GM18867 (cell line): ENCODE data around the gene GID8.

Source experiments
- ATAC-seq: cut with Tn5 transposase; IDR thresholded peaks from one replicate; pipeline ENCODE4 v1.9.1; 2021; ENCODE audit warnings: mild to moderate bottlenecking, moderate library complexity; ENCODE audit not compliant: unreplicated experiment

GID8 gene

DNA sequence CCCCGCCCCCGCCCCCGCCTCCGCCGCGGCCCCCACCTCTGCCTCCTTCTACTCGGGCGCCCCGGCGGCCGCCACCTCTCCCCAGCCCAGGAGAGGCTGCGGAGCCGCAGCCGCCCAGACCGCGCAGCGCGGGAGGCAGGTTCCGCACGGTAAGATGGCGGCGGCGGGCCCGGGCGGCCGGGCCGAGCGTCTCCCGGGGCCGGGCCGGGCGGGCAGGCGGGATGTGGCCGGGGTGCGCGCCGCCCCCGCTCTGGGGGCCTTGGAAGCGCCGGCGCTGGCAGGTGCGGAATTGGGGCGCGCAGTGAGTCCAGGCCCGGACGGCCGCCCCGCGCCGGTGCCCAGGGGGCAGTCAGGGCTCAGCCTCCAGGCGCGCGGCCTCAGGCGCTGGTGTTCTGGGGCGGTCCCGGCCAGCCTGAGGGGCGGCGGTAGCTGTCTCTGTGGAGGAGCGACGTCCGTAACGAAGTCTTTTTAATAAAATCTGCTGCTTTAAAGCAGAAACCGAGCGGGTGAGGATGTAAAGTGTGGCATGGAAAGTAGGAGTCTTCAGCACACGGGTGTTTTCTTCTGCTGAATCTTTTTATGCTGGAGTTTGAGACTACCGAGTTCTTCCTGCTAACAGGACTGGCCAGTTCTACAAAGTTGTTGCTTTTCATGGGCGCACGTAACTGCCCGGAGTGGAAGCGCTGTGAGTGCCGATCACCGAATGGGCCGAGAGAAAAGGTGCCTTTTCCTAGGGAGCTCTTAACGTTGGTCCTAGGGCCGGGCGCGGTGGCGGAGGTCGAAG lies at the start of gene GID8:
TSS of gene GID8 (plus strand) at position 43 of the 784 bp plus-strand sequence. CDS start 3,356 bp downstream, outside the sequence.
- peak; percentile 41 for ATAC-seq

- ATAC-seq = no peak
Observed at GRCh38 chr20:62888406-62888805, 49.5 kb upstream of the GID8 start.

DNA sequence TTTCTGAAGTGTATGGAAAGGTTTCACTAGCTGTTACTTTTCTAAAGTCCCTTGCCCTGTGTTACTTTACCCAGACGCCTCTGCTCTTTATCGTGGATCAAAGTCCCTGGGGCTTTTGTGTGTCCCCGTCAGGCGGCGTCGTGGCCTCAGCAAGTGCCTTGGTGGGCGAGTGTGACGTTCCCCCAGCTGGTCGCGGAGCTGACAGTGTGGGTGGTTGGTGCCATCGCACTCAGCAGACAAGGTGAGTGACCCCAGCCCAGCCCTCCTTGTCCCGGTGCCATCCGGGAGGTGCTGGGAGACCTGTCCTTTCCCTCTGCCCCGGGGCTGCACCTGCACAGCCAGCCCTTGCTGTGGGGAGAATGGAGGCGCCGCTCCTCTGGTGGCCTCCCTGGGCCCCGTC lies 49.0 kb upstream of the GID8 start:
- no peak for ATAC-seq

DNA sequence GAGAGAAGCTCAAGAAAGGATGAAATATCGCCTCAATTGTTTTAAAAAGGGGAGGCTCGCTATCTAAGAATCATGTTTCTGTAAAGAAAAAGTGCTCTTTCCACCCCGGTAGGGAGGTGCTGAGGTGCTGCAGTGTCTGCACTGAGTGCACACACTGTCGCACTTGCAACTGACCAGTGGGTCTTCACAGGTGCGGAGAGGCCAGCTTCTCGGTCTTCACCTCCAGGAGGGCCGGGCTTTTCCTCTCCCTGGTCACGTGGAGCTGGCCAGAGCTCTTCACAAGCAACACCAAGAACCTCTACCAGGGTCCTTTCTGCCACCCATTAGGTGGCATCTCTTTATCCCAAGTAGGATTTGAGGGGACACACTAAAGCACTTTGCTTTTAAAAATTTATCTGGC lies 48.5 kb upstream of the GID8 start:
- no peak for ATAC-seq

GRCh38 chr20:62889871-62890270 lies 48.1 kb upstream of the GID8 start:
- ATAC-seq = no peak

- no peak for ATAC-seq
Observed at GRCh38 chr20:62890444-62890843, 47.5 kb upstream of the GID8 start.

DNA sequence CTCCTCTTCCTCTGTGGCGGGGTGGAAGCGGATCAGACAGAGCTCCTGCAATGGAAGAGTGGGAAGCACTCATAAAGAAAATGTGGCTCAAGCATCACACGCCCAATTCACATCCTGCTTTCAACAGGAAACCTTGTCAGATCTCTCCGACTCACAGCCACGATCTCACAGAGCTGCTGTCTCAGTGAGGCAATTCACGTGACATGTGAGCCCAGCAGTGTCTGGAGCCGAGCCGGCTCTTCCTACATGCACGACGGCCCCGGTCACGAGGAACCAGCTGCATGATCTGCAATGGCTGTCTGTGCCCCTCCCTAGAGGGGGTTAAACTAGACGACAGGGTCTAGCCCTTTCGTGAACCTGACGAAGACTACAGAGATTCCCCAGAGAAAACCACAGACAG lies 46.8 kb upstream of the GID8 start:
- ATAC-seq = no peak

DNA sequence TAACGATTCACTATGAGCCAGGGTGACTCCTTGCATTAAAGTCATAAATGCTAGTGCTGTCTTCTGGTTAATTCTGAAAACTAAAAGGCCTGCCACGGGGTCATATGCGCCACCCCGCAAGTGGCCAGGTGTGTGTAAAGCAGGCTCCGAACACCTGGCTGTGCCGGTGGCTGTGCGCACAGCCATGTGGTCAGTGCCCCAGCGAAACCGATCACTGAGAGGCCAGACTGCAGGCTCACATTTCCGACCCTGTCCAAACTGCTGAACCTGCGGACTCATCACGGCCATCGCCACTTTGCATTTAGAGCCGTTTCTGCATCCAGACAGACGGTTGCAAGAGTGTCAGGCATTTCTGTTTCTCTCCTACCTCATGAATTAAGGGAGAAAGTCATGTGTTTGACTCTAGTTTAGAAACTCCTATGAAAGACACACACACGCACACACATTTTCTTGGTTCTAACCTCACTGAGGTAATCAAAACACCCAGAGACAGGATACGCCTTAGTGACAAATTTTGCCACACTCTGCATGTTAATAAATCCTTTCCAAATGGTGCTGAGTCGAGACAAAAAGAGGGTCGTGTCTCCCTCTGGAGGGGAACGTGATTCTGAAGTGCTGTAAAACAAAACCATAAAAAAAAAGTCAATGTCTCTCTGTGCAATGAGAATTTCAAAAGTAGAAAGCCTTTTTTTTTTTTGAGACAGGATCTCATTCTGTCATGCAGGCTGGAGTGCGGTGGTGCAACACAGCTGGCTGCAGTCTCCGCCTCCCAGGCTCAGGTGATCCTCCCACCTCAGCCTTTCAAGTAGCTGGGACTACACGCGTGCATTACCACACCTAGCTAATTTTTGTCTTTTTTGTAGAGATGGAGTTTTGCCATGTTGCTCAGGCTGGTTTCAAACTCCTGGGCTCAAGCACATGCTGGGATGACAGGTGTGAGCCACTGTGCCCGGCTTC lies 45.3 kb upstream of the GID8 start:
- ATAC-seq = no peak

- no peak for ATAC-seq
Observed at GRCh38 chr20:62893700-62894099, 44.2 kb upstream of the GID8 start.

- no peak for ATAC-seq
Observed at GRCh38 chr20:62894261-62894660, 43.7 kb upstream of the GID8 start.

GRCh38 chr20:62895539-62895938 lies 42.4 kb upstream of the GID8 start:
- ATAC-seq = no peak

DNA sequence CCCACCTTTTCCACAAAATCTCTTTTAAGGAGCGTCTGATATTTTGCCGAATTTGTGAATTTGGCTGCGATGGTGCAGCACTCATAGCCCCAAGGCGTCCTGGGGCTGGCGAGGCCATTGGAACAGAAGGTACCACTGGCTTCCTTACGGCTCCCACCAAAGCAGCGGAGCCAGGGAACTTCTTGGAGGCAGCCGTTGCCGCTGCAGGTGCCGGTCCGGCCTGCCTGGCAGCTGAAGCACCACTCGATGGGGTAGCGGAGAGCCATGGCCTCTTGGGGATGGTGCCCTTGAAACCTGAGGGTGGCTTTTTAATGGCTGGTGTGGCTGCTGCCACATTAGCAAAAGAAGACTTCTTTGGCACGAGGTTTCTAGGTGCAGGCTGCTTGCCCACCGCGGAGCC lies 41.4 kb upstream of the GID8 start:
- ATAC-seq = no peak

GRCh38 chr20:62897666-62898065 lies 40.3 kb upstream of the GID8 start:
- no peak for ATAC-seq

GRCh38 chr20:62898093-62898964 lies 39.6 kb upstream of the GID8 start:
- ATAC-seq = no peak

DNA sequence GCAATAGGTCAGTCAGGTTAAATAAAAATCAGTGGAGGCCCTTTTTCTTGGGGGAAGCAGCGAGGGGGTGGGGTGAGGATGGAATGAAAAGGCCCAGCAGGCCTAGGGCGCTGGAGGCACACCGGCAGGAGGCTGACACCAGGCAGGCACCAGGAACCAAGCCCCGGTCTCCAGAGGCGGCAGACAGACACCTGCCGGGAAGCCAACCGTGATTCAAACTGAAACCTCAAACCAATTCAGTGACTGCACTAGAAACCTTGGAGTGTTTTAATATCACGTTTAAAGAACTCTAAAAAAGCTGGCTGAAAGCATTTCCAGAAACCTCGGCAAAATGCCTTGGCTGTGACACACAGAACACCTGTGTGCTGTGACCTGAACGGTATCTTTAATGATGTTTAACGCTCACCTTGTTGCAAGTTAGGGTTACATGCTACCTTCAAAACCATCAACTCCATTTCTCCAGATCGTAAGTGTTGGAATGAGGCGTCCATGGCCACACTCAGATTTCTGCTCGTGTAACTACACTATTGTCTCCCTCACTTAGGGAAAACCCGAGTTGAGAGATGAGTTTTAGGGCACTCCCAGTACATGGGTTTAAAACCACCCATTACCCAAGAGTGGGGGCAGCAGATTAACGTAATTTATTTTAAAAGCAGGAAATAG lies 38.8 kb upstream of the GID8 start:
- ATAC-seq = no peak

GRCh38 chr20:62899633-62900051 lies 38.3 kb upstream of the GID8 start:
- no peak for ATAC-seq

DNA sequence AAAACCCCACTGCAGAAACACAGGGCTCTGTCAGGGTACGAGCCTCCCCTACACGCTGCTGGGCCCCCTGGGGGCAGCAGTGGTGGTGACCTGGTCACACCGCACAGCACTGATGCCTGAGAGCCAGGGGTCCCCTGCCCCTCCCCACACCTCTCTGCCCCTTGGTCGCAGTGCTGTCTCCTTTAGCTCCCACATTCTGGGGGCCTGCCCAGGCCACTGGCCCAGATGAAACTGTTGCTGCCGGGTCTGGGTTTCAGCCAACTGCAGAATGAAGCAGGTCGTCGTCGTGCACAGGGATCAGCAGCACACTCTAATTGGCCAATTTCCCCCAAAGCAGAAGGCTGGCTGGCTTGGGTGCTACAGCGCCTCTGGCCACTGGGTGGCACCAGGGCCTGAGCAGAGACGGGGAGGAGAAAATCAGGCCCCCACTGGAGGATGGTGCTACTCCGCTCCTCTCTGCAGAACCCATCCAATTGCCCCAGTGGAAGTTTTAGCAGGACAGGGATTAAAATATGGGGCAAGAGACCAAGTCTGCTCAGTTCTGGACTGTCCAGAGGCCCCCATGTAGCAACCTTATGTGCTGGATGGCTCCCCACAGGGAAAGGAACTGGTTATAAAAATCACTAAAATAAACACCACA lies 37.8 kb upstream of the GID8 start:
- peak; percentile 67 for ATAC-seq

- peak; percentile 24 for ATAC-seq
Observed at GRCh38 chr20:62900692-62901584, 37.0 kb upstream of the GID8 start.

GRCh38 chr20:62901891-62902290 lies 36.1 kb upstream of the GID8 start:
- no peak for ATAC-seq
